A549 (cell line): Measurements from ENCODE around the gene LMTK2. TPM values are rescaled to one million over a fixed set of nuclear protein-coding genes. Genes with fewer than 3 reads are reported as not detected.
A peak's percentile ranks its signal among the peaks of the same experiment; 100 is the strongest.

Source experiments
- ATAC-seq, 2 experiments: fragments of 200-7000 bp in 1 of 2; fragments of >200 bp in 1 of 2; cut with Nextera tagmentation in 1 of 2; cut with Tn5 transposase in 1 of 2; 3 replicates each; pipeline versions ENCODE4 v1.8.0 to v1.9.1; 2018 to 2020; ENCODE audit warnings: mild to moderate bottlenecking in 1 of 2, moderate library complexity in 1 of 2
- CTCF ChIA-PET: fragments of 300-600 bp; sonication (Branson Sonifier 250); formaldehyde crosslinking; extraction: SDS; loops from one replicate; lab custom pipeline; 2021; ENCODE audit warnings: antibody characterized with exemption, inconsistent platforms; lab: Yijun Ruan, JAX
- POLR2A ChIA-PET: fragments of 350-600 bp; formaldehyde crosslinking; extraction: SDS; loops from one replicate; lab custom pipeline; 2021; ENCODE audit warnings: antibody characterized with exemption, inconsistent platforms; lab: Yijun Ruan, JAX
- DNase-seq, 2 experiments: peaks; one replicate each; pipeline versions ENCODE4 v3.0.0 to v3.0.0-alpha.2; 2011 to 2016; ENCODE audit warnings: low read depth in 1 of 2, low spot score in 1 of 2
- FAIRE-seq: peaks from 2 replicates; lab custom pipeline; 2011; peaks lifted over from hg19 to GRCh38; lab: Jason Lieb, UNC
- H3K27ac ChIP-seq, 2 experiments: fragments of >200 bp; sonication (Bioruptor Twin); formaldehyde crosslinking; 3 replicates each; pipeline ENCODE4 v1.5.1; 2016 to 2017
- H3K4me1 ChIP-seq: fragments of >200 bp; sonication (Bioruptor Twin); formaldehyde crosslinking; 3 replicates; pipeline ENCODE4 v1.6.1; 2016
- H3K4me2 ChIP-seq: fragments of >200 bp; sonication (Bioruptor Twin); formaldehyde crosslinking; 3 replicates; pipeline ENCODE4 v1.6.1; 2016
- H3K4me3 ChIP-seq: fragments of >200 bp; sonication (Bioruptor Twin); formaldehyde crosslinking; 3 replicates; pipeline ENCODE4 v1.5.1; 2016
- H3K9me3 ChIP-seq: fragments of >200 bp; sonication (Bioruptor Twin); formaldehyde crosslinking; 3 replicates; pipeline ENCODE4 v1.6.1; 2016
- CHD4 ChIP-seq: fragments of 200-600 bp; sonication (generic); IDR thresholded peaks from 2 replicates; pipeline ENCODE4 v1.6.1; 2016; ENCODE audit warnings: antibody characterized with exemption, mild to moderate bottlenecking, borderline replicate concordance
- ESRRA ChIP-seq: fragments of 150-350 bp; IDR thresholded peaks from 2 replicates; pipeline ENCODE4 v1.6.1; 2014; ENCODE audit warnings: mild to moderate bottlenecking, low read length, borderline replicate concordance
- FOXS1 ChIP-seq: fragments of 250-450 bp; sonication (Bioruptor Pico); IDR thresholded peaks from 2 replicates; pipeline ENCODE4 v1.5.0; 2020; ENCODE audit warnings: mild to moderate bottlenecking, moderate library complexity
- HOXA7 ChIP-seq: fragments of 250-450 bp; sonication (Bioruptor Pico); IDR thresholded peaks from 2 replicates; pipeline ENCODE4 v1.5.0; 2020; ENCODE audit warnings: mild to moderate bottlenecking, moderate library complexity
- HOXB5 ChIP-seq: fragments of 250-450 bp; sonication (Bioruptor Pico); IDR thresholded peaks from 2 replicates; pipeline ENCODE4 v1.5.0; 2020; ENCODE audit warnings: mild to moderate bottlenecking, moderate library complexity
- MYC ChIP-seq: IDR thresholded peaks from 2 replicates; pipeline ENCODE4 v1.6.1; 2012; ENCODE audit warnings: mild to moderate bottlenecking, inconsistent platforms, low read length, improper control_type of control experiment, borderline replicate concordance
- NFE2L2 ChIP-seq: fragments of 150-350 bp; conservative IDR thresholded peaks from 2 replicates; pipeline ENCODE4 v1.6.1; 2014; ENCODE audit warnings: low read length
- POLR2A ChIP-seq: IDR thresholded peaks from 2 replicates; pipeline ENCODE4 v1.6.1; 2012; ENCODE audit warnings: mild to moderate bottlenecking, low read length
- RARB ChIP-seq: fragments of 250-450 bp; sonication (Bioruptor Pico); IDR thresholded peaks from 2 replicates; pipeline ENCODE4 v1.8.0; 2021; ENCODE audit warnings: mild to moderate bottlenecking, moderate library complexity
- RNF2 ChIP-seq: fragments of 200-600 bp; sonication (generic); IDR thresholded peaks from 2 replicates; pipeline ENCODE4 v1.6.1; 2016; ENCODE audit warnings: low read depth, mild to moderate bottlenecking, antibody characterized with exemption, moderate library complexity, borderline replicate concordance
- SMC3 ChIP-seq: fragments of >200 bp; sonication (Bioruptor Twin); formaldehyde crosslinking; IDR thresholded peaks from 3 replicates; pipeline ENCODE4 v1.6.1; 2018; ENCODE audit warnings: inconsistent platforms
- TFCP2L1 ChIP-seq: fragments of 250-450 bp; sonication (Bioruptor Pico); IDR thresholded peaks from 2 replicates; pipeline ENCODE4 v1.5.0; 2021; ENCODE audit warnings: mild to moderate bottlenecking
- ZNF302 ChIP-seq: fragments of 250-450 bp; sonication (Bioruptor Pico); IDR thresholded peaks from 2 replicates; pipeline ENCODE4 v1.9.0; 2021; ENCODE audit warnings: inconsistent platforms, mild to moderate bottlenecking, moderate library complexity
- ZSCAN20 ChIP-seq: fragments of 250-450 bp; sonication (Bioruptor Pico); IDR thresholded peaks from 2 replicates; pipeline ENCODE4 v1.8.0; 2022; ENCODE audit warnings: mild to moderate bottlenecking, moderate library complexity
- WGBS: methylation state at CpG from one replicate; pipeline ENCODE4 v1.1.6; 2017; ENCODE audit errors: missing lambda C conversion rate; 5-methylcytosine and 5-hydroxymethylcytosine counted together
- polyA plus RNA-seq, 4 experiments: library from polyadenylated mRNA; depleted of rRNA in 3 of 4; stranded (reverse); fragments of >200 nt; fragmentation: RNase III in 1 of 4; extraction: RNeasy Plus Mini Kit Qiagen cat#74134 plus additional on column Dnase treatment in 1 of 4; gene quantifications; 2 replicates in 3 of 4; 3 replicates in 1 of 4; pipeline ENCODE4 v1.2.3, GENCODE V29; 2011 to 2017
- TF ChIP-seq, protein P1 (sequence below): fragments of 150-350 bp; IDR thresholded peaks from 2 replicates; pipeline ENCODE4 v1.6.1; 2014; ENCODE audit warnings: low read depth, mild to moderate bottlenecking, low read length
- TF ChIP-seq, protein P2 (sequence below): fragments of 450-650 bp; IDR thresholded peaks from 2 replicates; pipeline ENCODE4 v1.6.1; 2014; ENCODE audit warnings: antibody characterized with exemption
- TF ChIP-seq, protein P3 (sequence below): fragments of 250-450 bp; sonication (Bioruptor Pico); IDR thresholded peaks from 2 replicates; pipeline ENCODE4 v1.5.0; 2021; ENCODE audit warnings: mild to moderate bottlenecking, moderate library complexity, borderline replicate concordance
- TF ChIP-seq, protein P4 (sequence below): fragments of 200-600 bp; sonication (generic); IDR thresholded peaks from 2 replicates; pipeline ENCODE4 v1.6.1; 2016; ENCODE audit warnings: antibody characterized with exemption, mild to moderate bottlenecking, moderate library complexity

LMTK2 gene
- polyA plus RNA-seq, 2 of the 4 experiments (the other 2 are of a cell fraction): 7.9 to 13.0 TPM

DNA sequence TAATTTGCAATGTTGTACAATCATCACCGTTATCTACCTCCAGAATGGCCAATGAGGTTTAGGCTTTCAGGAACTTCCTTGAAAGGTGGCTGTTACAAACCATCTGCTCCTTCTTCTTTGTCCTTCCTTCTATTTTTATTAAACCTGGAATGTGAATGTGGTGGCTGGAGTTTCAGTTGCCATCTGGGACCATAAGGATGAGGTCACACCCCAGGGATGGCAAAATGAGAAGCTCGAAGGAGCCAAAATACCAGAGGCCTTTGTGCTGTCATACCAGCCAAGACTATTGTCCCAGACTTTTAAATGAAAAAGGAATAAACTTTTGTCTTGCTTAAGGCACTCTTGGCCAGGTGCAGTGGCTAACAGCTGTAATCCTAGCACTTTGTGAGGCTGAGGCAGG lies 30.9 kb upstream of the LMTK2 start:
- DNase-seq (no peak), ATAC-seq (no peak), FAIRE-seq (no peak)
- Histone ChIP-seq H3K4me1 (no peaks in the 10 kb centered on the region), H3K4me2 (no peak overlapping the region), H3K4me3 (no peak overlapping the region), H3K9me3 (peaks cover 8% of the 10 kb centered on the region), H3K27ac (no peak overlapping the region)
- CTCF ChIA-PET: interaction anchor here (0.7 to 0.9 kb wide), 2 partner anchors 9 to 54 kb away, joined by 3 read pairs; no protein-coding TSS in a partner anchor
- TF ChIP-seq TFCP2L1 (CRISPR knock-in tag): no peak
- WGBS: 43% methylated on average over 2 of the region's 2 CpGs
- POLR2A ChIA-PET: no interaction called here

DNA sequence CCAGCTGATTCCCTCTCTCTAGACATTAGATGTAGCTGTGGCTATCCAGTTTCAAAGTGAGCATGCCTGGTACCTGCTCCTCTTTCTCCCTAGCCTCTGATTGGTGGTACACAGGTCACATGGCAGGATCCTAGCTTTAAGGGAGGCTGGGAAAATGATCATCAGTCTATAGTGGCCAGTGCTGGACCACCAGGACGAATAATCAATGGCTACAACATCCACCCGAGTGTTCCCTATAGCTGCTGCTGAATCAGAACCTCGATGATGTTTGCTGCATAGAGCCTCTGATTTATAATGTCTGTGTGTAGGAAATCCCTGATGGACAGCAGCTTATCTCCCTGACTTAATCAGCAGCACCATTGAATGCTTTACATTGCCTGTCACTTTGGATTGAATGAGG lies 28.9 kb upstream of the LMTK2 start:
- DNase-seq (no peak), FAIRE-seq (no peak), ATAC-seq (peak; percentile 47 to 59; a peak in 5 of 6 replicates)
- H3K4me1 ChIP-seq: no peaks in the 10 kb centered on the region
- H3K4me2 ChIP-seq: no peak overlapping the region
- H3K4me3 ChIP-seq: no peak overlapping the region
- no peak overlapping the region for H3K27ac ChIP-seq
- 42% methylated on average over 3 of the region's 3 CpGs for WGBS
- TF ChIP-seq, protein P1, sequence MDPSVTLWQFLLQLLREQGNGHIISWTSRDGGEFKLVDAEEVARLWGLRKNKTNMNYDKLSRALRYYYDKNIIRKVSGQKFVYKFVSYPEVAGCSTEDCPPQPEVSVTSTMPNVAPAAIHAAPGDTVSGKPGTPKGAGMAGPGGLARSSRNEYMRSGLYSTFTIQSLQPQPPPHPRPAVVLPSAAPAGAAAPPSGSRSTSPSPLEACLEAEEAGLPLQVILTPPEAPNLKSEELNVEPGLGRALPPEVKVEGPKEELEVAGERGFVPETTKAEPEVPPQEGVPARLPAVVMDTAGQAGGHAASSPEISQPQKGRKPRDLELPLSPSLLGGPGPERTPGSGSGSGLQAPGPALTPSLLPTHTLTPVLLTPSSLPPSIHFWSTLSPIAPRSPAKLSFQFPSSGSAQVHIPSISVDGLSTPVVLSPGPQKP: no peak
- TF ChIP-seq, protein P2, sequence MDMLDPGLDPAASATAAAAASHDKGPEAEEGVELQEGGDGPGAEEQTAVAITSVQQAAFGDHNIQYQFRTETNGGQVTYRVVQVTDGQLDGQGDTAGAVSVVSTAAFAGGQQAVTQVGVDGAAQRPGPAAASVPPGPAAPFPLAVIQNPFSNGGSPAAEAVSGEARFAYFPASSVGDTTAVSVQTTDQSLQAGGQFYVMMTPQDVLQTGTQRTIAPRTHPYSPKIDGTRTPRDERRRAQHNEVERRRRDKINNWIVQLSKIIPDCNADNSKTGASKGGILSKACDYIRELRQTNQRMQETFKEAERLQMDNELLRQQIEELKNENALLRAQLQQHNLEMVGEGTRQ: 0 out of 2 replicates have a peak, but pooled peaks have one; percentile 12
- no peak for TF ChIP-seq RNF2
- H3K9me3 ChIP-seq: peaks cover 8% of the 10 kb centered on the region
- POLR2A ChIA-PET: no interaction called here
- CTCF ChIA-PET: interaction anchor here (1.2 kb wide), 1 partner anchor 9 kb away, joined by 3 read pairs; no protein-coding TSS in a partner anchor

DNA sequence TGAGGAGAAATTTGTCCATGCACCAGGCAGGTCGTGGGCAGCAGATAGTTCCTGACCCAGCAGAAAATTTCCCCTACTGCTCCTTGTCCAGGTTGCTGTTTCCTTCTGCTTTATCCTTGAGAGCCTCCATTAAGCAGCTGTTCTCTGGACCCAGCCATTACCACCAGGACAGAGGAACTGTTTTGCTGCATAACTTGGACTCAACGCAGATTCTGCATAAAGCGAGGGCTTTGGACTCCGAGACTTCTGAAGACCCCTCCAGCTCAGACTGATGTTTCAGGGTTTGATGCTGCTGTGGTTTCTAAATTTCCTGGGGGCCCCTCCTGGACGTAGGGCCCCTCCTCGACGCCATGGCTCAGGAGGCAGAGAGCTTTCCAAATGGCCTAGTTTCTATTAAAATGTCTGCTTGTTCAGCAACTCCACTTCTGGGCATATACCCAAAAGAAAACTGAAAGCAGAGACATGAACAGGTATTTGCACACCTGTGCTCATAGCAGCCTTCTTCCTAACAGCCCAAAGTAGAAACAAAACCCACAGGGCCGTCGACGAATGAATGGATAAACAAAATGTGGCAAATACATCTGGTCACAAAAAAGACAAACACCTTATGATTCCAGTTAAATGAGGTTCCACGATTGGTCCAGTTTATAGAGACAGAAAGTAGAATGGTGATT lies 28.3 kb upstream of the LMTK2 start:
- no peaks in the 10 kb centered on the region for H3K4me1 ChIP-seq
- POLR2A ChIA-PET: no interaction called here
- DNase-seq (no peak), FAIRE-seq (no peak), ATAC-seq (no peak; a peak in 1 of 6 replicates)
- no peak overlapping the region for H3K4me2 ChIP-seq
- peaks cover 8% of the 10 kb centered on the region for H3K9me3 ChIP-seq
- H3K4me3 ChIP-seq: no peak overlapping the region
- CTCF ChIA-PET: no interaction called here
- 57% methylated on average over 11 of the region's 11 CpGs for WGBS
- TF ChIP-seq RARB (CRISPR knock-in tag) (no peak), NFE2L2 (no peak), HOXA7 (no peak), CHD4 (no peak), ZNF302 (CRISPR knock-in tag) (no peak), ESRRA (no peak), SMC3 (no peak), POLR2A (no peak), HOXB5 (CRISPR knock-in tag) (no peak), ZSCAN20 (CRISPR knock-in tag) (no peak), FOXS1 (CRISPR knock-in tag) (no peak), MYC (no peak)
- TF ChIP-seq, protein P3, sequence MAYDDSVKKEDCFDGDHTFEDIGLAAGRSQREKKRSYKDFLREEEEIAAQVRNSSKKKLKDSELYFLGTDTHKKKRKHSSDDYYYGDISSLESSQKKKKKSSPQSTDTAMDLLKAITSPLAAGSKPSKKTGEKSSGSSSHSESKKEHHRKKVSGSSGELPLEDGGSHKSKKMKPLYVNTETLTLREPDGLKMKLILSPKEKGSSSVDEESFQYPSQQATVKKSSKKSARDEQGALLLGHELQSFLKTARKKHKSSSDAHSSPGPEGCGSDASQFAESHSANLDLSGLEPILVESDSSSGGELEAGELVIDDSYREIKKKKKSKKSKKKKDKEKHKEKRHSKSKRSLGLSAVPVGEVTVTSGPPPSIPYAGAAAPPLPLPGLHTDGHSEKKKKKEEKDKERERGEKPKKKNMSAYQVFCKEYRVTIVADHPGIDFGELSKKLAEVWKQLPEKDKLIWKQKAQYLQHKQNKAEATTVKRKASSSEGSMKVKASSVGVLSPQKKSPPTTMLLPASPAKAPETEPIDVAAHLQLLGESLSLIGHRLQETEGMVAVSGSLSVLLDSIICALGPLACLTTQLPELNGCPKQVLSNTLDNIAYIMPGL (CRISPR knock-in tag): no peak
- TF ChIP-seq, protein P4, sequence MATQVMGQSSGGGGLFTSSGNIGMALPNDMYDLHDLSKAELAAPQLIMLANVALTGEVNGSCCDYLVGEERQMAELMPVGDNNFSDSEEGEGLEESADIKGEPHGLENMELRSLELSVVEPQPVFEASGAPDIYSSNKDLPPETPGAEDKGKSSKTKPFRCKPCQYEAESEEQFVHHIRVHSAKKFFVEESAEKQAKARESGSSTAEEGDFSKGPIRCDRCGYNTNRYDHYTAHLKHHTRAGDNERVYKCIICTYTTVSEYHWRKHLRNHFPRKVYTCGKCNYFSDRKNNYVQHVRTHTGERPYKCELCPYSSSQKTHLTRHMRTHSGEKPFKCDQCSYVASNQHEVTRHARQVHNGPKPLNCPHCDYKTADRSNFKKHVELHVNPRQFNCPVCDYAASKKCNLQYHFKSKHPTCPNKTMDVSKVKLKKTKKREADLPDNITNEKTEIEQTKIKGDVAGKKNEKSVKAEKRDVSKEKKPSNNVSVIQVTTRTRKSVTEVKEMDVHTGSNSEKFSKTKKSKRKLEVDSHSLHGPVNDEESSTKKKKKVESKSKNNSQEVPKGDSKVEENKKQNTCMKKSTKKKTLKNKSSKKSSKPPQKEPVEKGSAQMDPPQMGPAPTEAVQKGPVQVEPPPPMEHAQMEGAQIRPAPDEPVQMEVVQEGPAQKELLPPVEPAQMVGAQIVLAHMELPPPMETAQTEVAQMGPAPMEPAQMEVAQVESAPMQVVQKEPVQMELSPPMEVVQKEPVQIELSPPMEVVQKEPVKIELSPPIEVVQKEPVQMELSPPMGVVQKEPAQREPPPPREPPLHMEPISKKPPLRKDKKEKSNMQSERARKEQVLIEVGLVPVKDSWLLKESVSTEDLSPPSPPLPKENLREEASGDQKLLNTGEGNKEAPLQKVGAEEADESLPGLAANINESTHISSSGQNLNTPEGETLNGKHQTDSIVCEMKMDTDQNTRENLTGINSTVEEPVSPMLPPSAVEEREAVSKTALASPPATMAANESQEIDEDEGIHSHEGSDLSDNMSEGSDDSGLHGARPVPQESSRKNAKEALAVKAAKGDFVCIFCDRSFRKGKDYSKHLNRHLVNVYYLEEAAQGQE: no peak
- H3K27ac ChIP-seq: no peak overlapping the region
